NCI-H524 (cell line): Measurements from ENCODE around the gene DCDC2.
"Not testable (repeated sequence)": the region's sequence is repeated elsewhere in the genome, so short reads cannot be mapped to it uniquely, and the experiment has no call there.

Experiments
- DNase-seq, 2 experiments: peaks; one replicate each; lab custom pipeline; 2025; lab: John Stamatoyannopoulos, UW

The DCDC2 gene

GRCh38 chr6:24147511-24148153 is 210.2 kb downstream of the DCDC2 start:
- no peak for DNase-seq

- DNase-seq = no peak
Observed at GRCh38 chr6:24146871-24147270, 211.0 kb downstream of the DCDC2 start.

GRCh38 chr6:24145690-24146131 is 212.1 kb downstream of the DCDC2 start:
- no peak for DNase-seq

GRCh38 chr6:24142733-24143132 is 215.1 kb downstream of the DCDC2 start:
- DNase-seq = not testable (repeated sequence)

DNA sequence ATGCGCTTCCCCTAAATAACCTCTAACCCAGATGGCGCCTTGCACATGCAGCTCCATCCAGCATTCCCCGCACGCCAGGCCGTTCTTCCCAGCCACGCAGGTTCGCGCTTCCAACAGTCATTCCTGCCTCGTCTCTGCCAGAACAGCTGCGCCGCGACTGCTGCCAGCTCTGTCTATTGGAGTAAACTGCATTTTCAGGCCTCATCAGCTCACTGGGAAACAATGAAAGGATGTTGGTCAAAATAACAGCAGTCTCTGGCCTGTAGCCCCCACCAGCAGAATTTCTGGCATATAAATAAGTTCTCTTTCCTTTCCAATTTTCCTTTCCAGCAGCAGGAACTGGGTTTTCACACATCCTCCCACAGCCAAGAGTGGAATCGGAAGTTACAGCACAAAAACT is 217.3 kb downstream of the DCDC2 start:
- no peak for DNase-seq

GRCh38 chr6:24139639-24140038 is 218.2 kb downstream of the DCDC2 start:
- DNase-seq = no peak

GRCh38 chr6:24139080-24139479 is 218.8 kb downstream of the DCDC2 start:
- DNase-seq = no peak

GRCh38 chr6:24131751-24132150 is 226.1 kb downstream of the DCDC2 start:
- DNase-seq = no peak

DNA sequence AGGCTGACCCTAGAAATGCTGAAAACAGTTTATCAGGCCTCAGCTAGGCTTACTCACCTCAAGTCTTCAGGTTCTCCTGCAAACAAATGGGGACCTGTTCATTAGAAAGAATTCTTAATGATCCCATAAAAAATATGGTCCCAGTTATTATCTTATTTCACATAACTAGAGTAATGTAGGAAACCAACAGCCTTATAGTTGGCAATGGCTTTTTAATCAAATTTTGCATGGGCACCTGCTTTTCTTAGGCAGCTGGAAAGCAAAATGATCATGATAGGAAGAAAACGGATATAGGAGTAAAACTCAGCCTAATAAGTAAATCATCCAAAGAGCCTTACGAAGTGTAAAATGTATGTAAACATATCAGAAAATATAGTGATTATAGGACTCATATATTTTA is 230.5 kb downstream of the DCDC2 start:
- no peak for DNase-seq

DNA sequence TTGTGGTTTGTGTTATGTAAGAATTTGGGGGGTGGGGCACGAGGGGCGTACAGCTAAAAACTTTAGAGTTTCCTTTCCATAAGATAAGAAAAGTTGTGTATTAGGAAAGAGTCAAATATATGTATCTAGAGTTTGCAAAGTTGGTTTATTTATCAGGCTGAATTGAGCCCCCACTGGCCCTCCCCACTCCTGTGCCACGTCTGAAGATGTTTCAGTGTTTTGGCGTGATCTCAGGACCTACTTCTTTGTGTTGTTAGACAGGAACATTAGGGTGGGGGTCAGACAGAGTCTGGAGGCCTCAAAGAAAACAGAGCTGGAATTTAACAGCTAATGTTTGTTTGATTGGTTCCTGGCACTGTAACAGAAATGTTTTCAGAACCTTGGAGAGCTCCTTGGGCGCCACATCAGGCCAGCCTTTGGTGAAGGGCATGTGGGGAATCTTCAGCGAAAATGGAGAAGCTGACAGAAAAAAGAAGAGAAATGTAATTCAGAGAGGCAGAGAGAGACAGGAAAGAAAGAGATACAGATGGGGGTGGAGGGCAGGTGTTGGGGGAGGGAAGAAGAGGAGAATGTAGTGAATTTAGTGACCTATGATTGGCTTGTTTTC is 231.2 kb downstream of the DCDC2 start:
- DNase-seq = peak in 1 of 2 experiments; percentile 37

GRCh38 chr6:24125980-24126379 is 231.9 kb downstream of the DCDC2 start, which contains the start of gene NRSN1:
NRSN1 (plus strand) TSS chr6:24126215; CDS start chr6:24134328, 8,113 bp downstream.
- DNase-seq = peak; percentile 67 to 76

DNA sequence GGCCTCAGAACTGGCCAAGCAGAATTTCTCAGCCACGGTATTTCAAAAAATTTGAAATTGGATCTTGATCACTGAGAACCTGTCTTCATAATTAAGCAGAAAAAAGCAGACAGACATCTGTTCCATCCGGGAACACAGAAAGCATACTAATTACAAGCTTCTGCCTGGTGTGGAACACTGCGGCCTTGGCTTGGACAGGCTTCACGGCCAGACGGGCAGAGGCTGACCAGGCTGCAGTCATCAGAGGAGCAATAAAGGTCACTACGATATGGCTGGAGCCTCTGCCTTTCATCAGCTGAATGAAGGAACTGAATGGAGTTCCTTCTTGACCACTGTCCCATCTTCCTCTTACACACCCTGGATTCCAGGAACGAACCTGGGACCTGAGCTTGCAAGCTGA is 235.7 kb downstream of the DCDC2 start:
- no peak for DNase-seq
